Measurements from ENCODE around the gene MLN.

The MLN gene

DNA sequence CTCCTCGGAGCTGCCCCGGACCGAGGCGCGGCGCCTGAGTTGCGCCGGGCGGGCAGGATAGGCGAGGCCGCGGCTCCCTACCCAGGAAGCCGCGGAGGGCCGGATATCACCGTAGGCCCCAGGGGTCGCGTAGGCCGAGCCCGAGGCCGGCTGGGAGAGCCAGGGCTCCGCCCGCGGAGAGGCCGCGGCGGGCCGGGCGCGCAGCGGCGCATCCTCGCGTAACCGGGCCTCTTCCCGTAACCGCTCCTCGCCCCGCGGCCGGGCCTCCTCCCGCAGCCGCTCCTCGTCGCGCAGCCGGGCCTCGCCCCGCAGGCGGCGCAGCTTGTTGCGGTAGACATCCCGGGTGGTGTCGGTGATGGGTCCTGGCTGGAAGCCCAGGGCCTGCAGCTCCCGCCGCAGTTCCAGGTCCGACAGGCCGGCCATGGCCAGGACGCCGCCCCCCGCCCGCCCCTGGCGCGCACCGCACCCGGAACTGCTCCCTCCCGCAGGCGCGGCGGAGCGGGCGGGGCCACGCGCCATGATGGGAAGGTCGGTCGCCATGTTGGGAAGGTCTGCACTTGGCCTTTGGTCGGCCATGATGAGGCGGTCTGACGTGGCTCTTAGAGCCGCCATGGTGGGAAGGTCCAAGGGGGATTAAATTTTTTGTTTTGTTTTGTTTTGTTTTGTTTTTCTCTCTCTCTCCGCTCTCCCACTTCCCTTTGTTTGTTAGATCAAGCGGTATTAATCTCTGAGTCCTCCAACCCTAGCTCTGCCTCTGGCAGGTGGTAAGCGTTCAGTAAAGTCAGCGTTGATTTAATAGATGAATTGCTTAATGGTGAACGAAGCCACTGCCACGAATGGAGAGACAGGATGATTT is 14.9 kb downstream of the MLN start, which contains the start of gene LEMD2:
Gene LEMD2 (minus strand): TSS at position 437 of the 856 bp plus-strand sequence. CDS start 14 bp downstream, at position 423.
- DNase-seq, result peak; percentile 83

DNA sequence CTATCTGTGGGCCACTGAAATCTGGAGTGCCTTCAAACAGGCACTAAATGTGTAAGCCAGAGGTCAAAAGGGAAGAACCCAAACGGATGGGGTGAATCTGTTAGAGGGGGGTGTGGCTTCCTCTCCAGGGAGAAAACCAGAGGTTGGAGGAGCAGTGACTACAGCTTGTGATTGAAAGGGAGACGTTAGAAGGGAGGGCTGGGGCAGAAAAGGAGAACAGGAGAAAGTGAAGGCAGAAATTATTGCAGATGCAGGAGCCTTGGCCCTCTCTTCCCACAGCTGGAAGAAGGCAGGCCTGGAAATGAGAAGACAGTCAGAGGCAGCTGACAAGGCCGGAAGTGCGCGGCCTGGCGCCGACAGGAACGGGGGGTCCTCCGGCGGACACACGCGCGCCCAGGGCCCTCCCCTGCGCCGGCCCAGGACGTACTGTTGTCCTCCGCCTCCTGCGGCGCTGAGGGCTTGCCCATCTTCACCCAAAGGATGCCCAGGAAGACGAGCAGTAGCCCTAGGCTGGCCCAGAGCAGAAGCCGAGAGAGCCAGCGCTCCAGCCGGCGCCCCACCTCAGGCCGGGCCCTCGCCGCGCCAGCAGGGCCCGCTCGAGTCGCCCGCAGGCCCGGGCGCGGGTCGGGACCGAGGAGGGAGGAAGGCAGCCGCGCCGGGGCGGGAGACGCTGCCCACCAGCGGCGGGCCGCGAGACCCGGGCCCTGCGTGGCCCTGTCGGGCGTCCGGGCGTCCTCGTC is 15.7 kb downstream of the MLN start:
- peak; percentile 96 for DNase-seq

GRCh38 chr6:33787346-33787953 is 16.4 kb downstream of the MLN start:
- DNase-seq, result no peak

GRCh38 chr6:33786736-33787135 is 17.1 kb downstream of the MLN start:
- DNase-seq, result no peak

DNA sequence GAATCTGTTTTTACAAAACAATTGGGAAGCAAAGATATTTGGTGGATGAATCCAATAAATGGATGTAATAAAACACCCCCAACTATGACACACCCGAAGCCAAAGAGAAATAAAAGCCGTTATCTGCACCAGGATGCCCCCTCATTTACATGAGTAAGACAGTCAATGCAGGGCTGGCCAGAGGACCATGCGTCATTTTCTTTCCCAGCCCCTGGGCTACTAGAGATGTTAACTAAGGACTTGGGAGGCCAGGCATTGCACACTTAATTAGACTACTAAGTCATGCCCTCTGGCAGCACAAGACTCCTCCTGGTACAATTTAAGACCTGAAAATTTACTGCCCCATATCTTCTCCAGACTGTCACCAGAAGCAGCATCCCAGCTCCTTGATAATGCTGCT is 18.0 kb downstream of the MLN start:
- no peak for DNase-seq

DNA sequence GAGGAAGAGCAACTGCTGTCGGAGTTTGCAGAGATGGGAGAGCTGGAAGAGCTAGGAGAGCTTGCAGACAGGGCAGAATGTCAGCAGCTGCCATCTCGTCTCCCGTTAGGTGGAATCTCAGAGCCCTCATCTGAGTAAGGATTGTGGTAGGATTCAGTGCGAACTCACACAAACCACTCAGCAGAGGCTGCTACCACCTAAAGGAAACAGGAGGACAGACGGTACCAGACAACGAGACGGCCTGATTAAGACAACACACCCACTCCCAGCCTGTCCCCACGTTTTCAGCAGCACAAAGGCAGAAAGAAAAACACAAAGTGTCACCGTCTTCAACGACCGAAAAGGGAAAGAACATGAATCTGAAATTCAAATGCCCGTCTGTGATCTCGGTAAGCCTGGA is 19.0 kb downstream of the MLN start:
- DNase-seq, result no peak

GRCh38 chr6:33783781-33784520 is 19.9 kb downstream of the MLN start:
- no peak for DNase-seq

GRCh38 chr6:33782561-33782960 is 21.2 kb downstream of the MLN start:
- no peak for DNase-seq

GRCh38 chr6:33781131-33781975 is 22.4 kb downstream of the MLN start:
- DNase-seq, result no peak

- DNase-seq, result no peak
Observed at GRCh38 chr6:33779895-33780294, 23.9 kb downstream of the MLN start.

DNA sequence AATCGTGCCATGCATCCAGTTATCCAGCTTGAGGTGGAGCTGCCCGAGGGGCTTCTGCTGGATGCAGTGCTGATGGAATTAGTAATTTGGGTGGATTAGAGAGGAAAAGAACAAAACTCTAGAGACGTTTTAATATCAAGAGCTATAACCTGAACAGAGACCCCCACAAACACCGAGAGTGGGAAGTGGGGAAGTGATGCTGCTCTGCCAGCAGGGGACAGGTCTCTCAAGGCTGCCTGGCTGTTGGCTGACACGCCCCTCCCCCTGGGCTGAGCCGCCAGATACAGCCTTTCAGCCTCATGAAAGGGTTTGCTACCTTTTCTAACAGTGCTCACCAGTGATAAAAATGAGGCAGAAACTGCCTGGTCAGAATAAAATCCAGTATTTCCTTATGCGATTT is 24.5 kb downstream of the MLN start:
- DNase-seq, result no peak

DNA sequence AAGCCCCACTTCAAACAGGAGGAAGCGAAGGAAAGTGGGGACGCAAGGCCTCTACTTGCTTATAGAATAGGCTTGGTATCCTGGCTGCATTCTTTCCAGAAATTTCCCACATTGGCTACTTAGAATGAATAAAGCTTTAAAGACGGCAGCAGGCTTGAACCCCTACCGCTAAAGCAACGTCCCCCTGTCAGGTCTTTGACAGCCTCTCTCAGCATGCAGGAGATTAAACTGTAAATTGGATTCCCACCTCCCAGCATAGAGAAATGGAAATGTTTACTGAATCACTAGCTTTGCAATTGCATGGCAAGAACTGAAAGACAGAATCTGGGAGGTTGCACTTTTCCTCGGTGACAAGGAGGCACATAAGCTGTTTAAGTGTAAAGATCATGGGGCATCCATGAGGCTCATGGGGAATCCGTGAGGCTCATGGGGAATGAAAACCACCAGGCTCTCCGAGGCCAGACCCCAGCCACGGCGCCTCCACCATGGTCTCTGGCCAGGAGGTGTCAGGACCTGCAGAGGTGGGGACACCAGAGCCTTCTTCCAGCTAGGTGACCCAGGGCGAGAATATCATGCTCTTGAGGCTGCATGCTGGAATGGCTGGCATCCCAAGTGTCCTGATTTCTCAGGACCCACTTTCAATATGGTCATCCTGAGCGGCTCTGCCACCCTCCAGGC is 25.2 kb downstream of the MLN start:
- DNase-seq, result no peak

- no peak for DNase-seq
Observed at GRCh38 chr6:33777398-33778388, 26.1 kb downstream of the MLN start.

DNA sequence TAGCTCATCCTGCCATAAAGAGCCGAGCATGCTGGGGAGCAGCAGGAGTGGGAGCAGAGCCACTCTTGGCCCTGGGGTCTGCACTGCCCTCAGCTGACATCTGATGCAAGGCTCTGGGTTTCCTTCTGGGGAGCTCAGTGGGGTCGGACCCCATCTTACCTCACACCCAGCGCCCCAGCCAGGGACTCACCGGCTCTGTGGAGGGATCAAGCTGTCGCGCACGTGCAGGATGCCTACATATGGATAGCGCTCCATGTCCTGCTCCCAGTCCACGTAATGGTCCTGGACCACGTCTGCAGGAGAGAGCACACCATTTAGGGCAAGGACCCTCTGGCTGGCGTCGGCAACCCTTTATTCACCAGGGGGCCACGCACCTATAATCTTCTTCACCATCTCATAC is 27.0 kb downstream of the MLN start:
- DNase-seq, result no peak

GRCh38 chr6:33776186-33776585 is 27.6 kb downstream of the MLN start:
- no peak for DNase-seq

GRCh38 chr6:33774774-33775173 is 29.0 kb downstream of the MLN start:
- DNase-seq, result no peak

GRCh38 chr6:33772902-33773472 is 30.8 kb downstream of the MLN start:
- no peak for DNase-seq

- no peak for DNase-seq
Observed at GRCh38 chr6:33772082-33772830, 31.5 kb downstream of the MLN start.

All from MV-4-11 (cell line).